ENCODE results near the gene TUBA1B. TPM values are rescaled to one million over a fixed set of nuclear protein-coding genes. Genes with fewer than 3 reads are reported as not detected.
"Not testable (repeated sequence)": the region's sequence is repeated elsewhere in the genome, so short reads cannot be mapped to it uniquely, and the experiment has no call there.

TUBA1B gene
- total RNA-seq, 4 donors from 2014 or later: 240 to 523 (median 441) TPM

GRCh38 chr12:49138587-49138986, 7.4 kb upstream of the TUBA1B start:
- no peak for DNase-seq (ENCODE audit: low spot score in 2 of 2)
- TF ChIP-seq EP300 (IDR thresholded peaks at IDR 0.05) (no peak), CTCF (IDR thresholded peaks at IDR 0.05) (no peak), POLR2AphosphoS5 (IDR thresholded peaks at IDR 0.05) (no peak), POLR2A (IDR thresholded peaks at IDR 0.05) (no peak)
- no peaks in the 10 kb centered on the region for H3K27me3 ChIP-seq
- peaks cover 1% of the 10 kb centered on the region for H3K4me1 ChIP-seq
- no peaks in the 10 kb centered on the region for H3K9me3 ChIP-seq
- H3K36me3 ChIP-seq: no peaks in the 10 kb centered on the region
- H3K27ac ChIP-seq: no peak overlapping the region
- WGBS: 47% methylated on average over 2 of the region's 2 CpGs
- no peak overlapping the region for H3K4me3 ChIP-seq

- Histone ChIP-seq H3K9me3 (no peaks in the 10 kb centered on the region), H3K27me3 (no peaks in the 10 kb centered on the region), H3K4me1 (peaks cover 12% of the 10 kb centered on the region), H3K36me3 (no peaks in the 10 kb centered on the region), H3K4me3 (no peak overlapping the region), H3K27ac (no peak overlapping the region)
- WGBS: 89% methylated on average over 1 of the region's 1 CpG
- no peak for DNase-seq (ENCODE audit: low spot score in 2 of 2)
- no peak for TF ChIP-seq POLR2A (IDR thresholded peaks at IDR 0.05)
- no peak for TF ChIP-seq POLR2AphosphoS5 (IDR thresholded peaks at IDR 0.05)
- no peak for TF ChIP-seq CTCF (IDR thresholded peaks at IDR 0.05)
- no peak for TF ChIP-seq EP300 (IDR thresholded peaks at IDR 0.05)
Observed at GRCh38 chr12:49137476-49137875, 6.3 kb upstream of the TUBA1B start.

- H3K4me1 ChIP-seq: peaks cover 17% of the 10 kb centered on the region
- not testable (repeated sequence) for H3K27me3 ChIP-seq; H3K27ac ChIP-seq; H3K36me3 ChIP-seq; DNase-seq (ENCODE audit: low spot score in 2 of 2); H3K9me3 ChIP-seq; H3K4me3 ChIP-seq
- WGBS: 86% methylated on average over 3 of the region's 3 CpGs
Observed at GRCh38 chr12:49136997-49137396, 5.8 kb upstream of the TUBA1B start.

GRCh38 chr12:49133590-49133989, 2.4 kb upstream of the TUBA1B start:
- Histone ChIP-seq H3K36me3 (peaks cover 10% of the 10 kb centered on the region), H3K27ac (peak overlapping the region; percentile 52), H3K4me3 (no peak overlapping the region), H3K27me3 (no peaks in the 10 kb centered on the region), H3K4me1 (peaks cover 37% of the 10 kb centered on the region), H3K9me3 (no peaks in the 10 kb centered on the region)
- no peak for DNase-seq (ENCODE audit: low spot score in 2 of 2)
- WGBS: 80% methylated on average over 10 of the region's 10 CpGs
- TF ChIP-seq POLR2A (IDR thresholded peaks at IDR 0.05) (no peak), POLR2AphosphoS5 (IDR thresholded peaks at IDR 0.05) (no peak), CTCF (IDR thresholded peaks at IDR 0.05) (no peak), EP300 (IDR thresholded peaks at IDR 0.05) (no peak)

- Histone ChIP-seq H3K27me3 (no peaks in the 10 kb centered on the region), H3K9me3 (no peaks in the 10 kb centered on the region), H3K4me3 (peak overlapping the region; percentile 90), H3K27ac (peak overlapping the region; percentile 52), H3K4me1 (peaks cover 37% of the 10 kb centered on the region), H3K36me3 (peaks cover 13% of the 10 kb centered on the region)
- TF ChIP-seq EP300 (IDR thresholded peaks at IDR 0.05) (no peak), POLR2AphosphoS5 (IDR thresholded peaks at IDR 0.05) (no peak), POLR2A (IDR thresholded peaks at IDR 0.05) (no peak), CTCF (IDR thresholded peaks at IDR 0.05) (no peak)
- WGBS: 59% methylated on average over 5 of the region's 5 CpGs
- no peak for DNase-seq (ENCODE audit: low spot score in 2 of 2)
Observed at GRCh38 chr12:49133014-49133413, 1.8 kb upstream of the TUBA1B start.

- H3K27me3 ChIP-seq: no peaks in the 10 kb centered on the region
- H3K4me1 ChIP-seq: peaks cover 37% of the 10 kb centered on the region
- no peaks in the 10 kb centered on the region for H3K9me3 ChIP-seq
- peak overlapping the region; percentile 90 for H3K4me3 ChIP-seq
- 16% methylated on average over 9 of the region's 9 CpGs for whole genome bisulfite sequencing
- DNase-seq (ENCODE audit: low spot score in 2 of 2): no peak
- peak overlapping the region; percentile 99 for H3K27ac ChIP-seq
- no peak for TF ChIP-seq EP300 (IDR thresholded peaks at IDR 0.05)
- no peak for TF ChIP-seq POLR2A (IDR thresholded peaks at IDR 0.05)
- TF ChIP-seq CTCF (IDR thresholded peaks at IDR 0.05): no peak
- TF ChIP-seq POLR2AphosphoS5 (IDR thresholded peaks at IDR 0.05): no peak
- peaks cover 23% of the 10 kb centered on the region for H3K36me3 ChIP-seq
Observed at GRCh38 chr12:49131894-49132461, 783 bp upstream of the TUBA1B start.
